Small intestine (tissue), 7 donors: ENCODE results near the gene DLK1. TPM values are rescaled to one million over a fixed set of nuclear protein-coding genes. Genes with fewer than 3 reads are reported as not detected.

ENCODE experiments used
- DNase-seq, 2 donors: peaks; one replicate each; pipeline versions ENCODE4 v3.0.0 to v3.0.0-alpha.2; 2013
- FAIRE-seq: peaks from 2 replicates; lab custom pipeline; 2012; peaks lifted over from hg19 to GRCh38; lab: Jason Lieb, UNC
- H3K27ac ChIP-seq, 3 donors: one replicate each; pipeline ENCODE4 v1.5.1; 2013; ENCODE audit warnings: low read length in 2 of 3, mild to moderate bottlenecking in 2 of 3, control low read depth in 1 of 3, inconsistent platforms in 1 of 3, low read depth in 1 of 3, moderate library complexity in 1 of 3
- H3K27me3 ChIP-seq, 3 donors: one replicate each; pipeline ENCODE4 v1.6.1; 2013; ENCODE audit warnings: low read length in 3 of 3, inconsistent platforms in 1 of 3; ENCODE audit not compliant: control insufficient read depth in 3 of 3, insufficient read depth in 3 of 3
- H3K36me3 ChIP-seq, 3 donors: one replicate each; pipeline ENCODE4 v1.6.1; 2013; ENCODE audit warnings: low read length in 3 of 3, inconsistent platforms in 1 of 3, low read depth in 1 of 3, mild to moderate bottlenecking in 1 of 3, moderate library complexity in 1 of 3; ENCODE audit not compliant: control insufficient read depth in 3 of 3, insufficient read depth in 2 of 3
- H3K4me1 ChIP-seq, 3 donors: one replicate each; pipeline ENCODE4 v1.6.1; 2013; ENCODE audit warnings: low read length in 2 of 3, inconsistent platforms in 1 of 3, low read depth in 1 of 3, mild to moderate bottlenecking in 1 of 3, moderate library complexity in 1 of 3; ENCODE audit not compliant: control insufficient read depth in 3 of 3, insufficient read depth in 2 of 3
- H3K4me3 ChIP-seq, 3 donors: one replicate each; pipeline ENCODE4 v1.5.1; 2013; ENCODE audit warnings: low read length in 3 of 3, control low read depth in 1 of 3, inconsistent platforms in 1 of 3, low read depth in 1 of 3, mild to moderate bottlenecking in 1 of 3, moderate library complexity in 1 of 3
- H3K9me3 ChIP-seq, 2 donors: one replicate each; pipeline ENCODE4 v1.6.1; 2013; ENCODE audit warnings: low read depth in 1 of 2, low read length in 1 of 2; ENCODE audit not compliant: control insufficient read depth in 2 of 2, insufficient read depth in 1 of 2
- WGBS, 3 donors: extraction: QIAGEN DNeasy Blood & Tissue Kit; methylation state at CpG; one replicate each; pipeline ENCODE4 v1.1.7; 2013; 5-methylcytosine and 5-hydroxymethylcytosine counted together
- polyA plus RNA-seq, 4 donors: library from polyadenylated mRNA; stranded (reverse) in 3 of 4; unstranded in 1 of 4; fragments of 200-250 nt in 3 of 4; fragments of 120-200 nt in 1 of 4; gene quantifications; one replicate each; pipeline versions ENCODE4 v1.2.1 to v1.2.3, GENCODE V29; 2013
- donor health status: healthy with polysubstance abuse.
- donor health status: control.
- donor health status: control.
- donor health status: Bipolar disorder and iron deficiency.
- donor health status: healthy.

DLK1 gene
- polyA plus RNA-seq, 4 donors, result 0.04 to 7.9 (median 0.72) TPM

- 61 to 81% (median 69%) methylated on average over 11 of the region's 11 CpGs for WGBS, 3 donors
- no peaks in the 10 kb centered on the region for H3K9me3 ChIP-seq
- no peaks in the 10 kb centered on the region for H3K4me1 ChIP-seq
- H3K4me3 ChIP-seq, result no peak overlapping the region
- DNase-seq, result no peak
- no peak for FAIRE-seq
- H3K27ac ChIP-seq, result no peak overlapping the region
- no peaks in the 10 kb centered on the region for H3K27me3 ChIP-seq
- H3K36me3 ChIP-seq, result no peaks in the 10 kb centered on the region
These were observed 58.0 kb downstream of the DLK1 start for GRCh38 chr14:100784523-100785337.

GRCh38 chr14:100785338-100785615 lies 58.6 kb downstream of the DLK1 start:
- DNase-seq (no peak), FAIRE-seq (no peak)
- no peaks in the 10 kb centered on the region for H3K4me1 ChIP-seq
- WGBS, 3 donors, result 66 to 87% (median 79%) methylated on average over 4 of the region's 4 CpGs
- H3K36me3 ChIP-seq, result no peaks in the 10 kb centered on the region
- H3K27me3 ChIP-seq, result no peaks in the 10 kb centered on the region
- no peak overlapping the region for H3K4me3 ChIP-seq
- H3K27ac ChIP-seq, result no peak overlapping the region
- no peaks in the 10 kb centered on the region for H3K9me3 ChIP-seq

- no peak for FAIRE-seq
- H3K4me3 ChIP-seq, result no peak overlapping the region
- no peak overlapping the region for H3K27ac ChIP-seq
- no peaks in the 10 kb centered on the region for H3K4me1 ChIP-seq
- DNase-seq, result no peak
- no peaks in the 10 kb centered on the region for H3K9me3 ChIP-seq
- H3K36me3 ChIP-seq, result no peaks in the 10 kb centered on the region
- WGBS, 3 donors, result 86 to 92% (median 88%) methylated on average over 7 of the region's 7 CpGs
- no peaks in the 10 kb centered on the region for H3K27me3 ChIP-seq
These were observed 58.9 kb downstream of the DLK1 start for GRCh38 chr14:100785626-100786025.

GRCh38 chr14:100786131-100786530 lies 59.4 kb downstream of the DLK1 start:
- no peak for DNase-seq
- Histone ChIP-seq H3K9me3 (no peaks in the 10 kb centered on the region), H3K27ac (no peak overlapping the region), H3K4me1 (no peaks in the 10 kb centered on the region), H3K36me3 (no peaks in the 10 kb centered on the region), H3K4me3 (no peak overlapping the region), H3K27me3 (no peaks in the 10 kb centered on the region)
- 59 to 71% (median 64%) methylated on average over 11 of the region's 11 CpGs for WGBS, 3 donors
- FAIRE-seq, result no peak

- 73 to 79% (median 77%) methylated on average over 11 of the region's 11 CpGs for WGBS, 3 donors
- Histone ChIP-seq H3K4me1 (no peaks in the 10 kb centered on the region), H3K27ac (no peak overlapping the region), H3K4me3 (no peak overlapping the region), H3K36me3 (no peaks in the 10 kb centered on the region), H3K27me3 (no peaks in the 10 kb centered on the region), H3K9me3 (no peaks in the 10 kb centered on the region)
- no peak for DNase-seq
- FAIRE-seq, result no peak
These were observed 60.0 kb downstream of the DLK1 start for GRCh38 chr14:100786576-100787219.

GRCh38 chr14:100787659-100788058 lies 61.0 kb downstream of the DLK1 start:
- WGBS, 3 donors, result 77 to 90% (median 83%) methylated on average over 14 of the region's 14 CpGs
- no peak for DNase-seq

More at GRCh38 chr14:100787659-100788058, 61.0 kb downstream of the DLK1 start:
- no peak for FAIRE-seq
- H3K27ac ChIP-seq, result no peak overlapping the region
- no peaks in the 10 kb centered on the region for H3K36me3 ChIP-seq
- no peak overlapping the region for H3K4me3 ChIP-seq
- no peaks in the 10 kb centered on the region for H3K27me3 ChIP-seq
- H3K9me3 ChIP-seq, result no peaks in the 10 kb centered on the region
- no peaks in the 10 kb centered on the region for H3K4me1 ChIP-seq

Other genes starting within 250 kb of the DLK1 start
- gene BEGAIN, start 139.5 kb upstream of the DLK1 start, polyA plus RNA-seq, result 10 to 100 TPM in 1 of 4 donors, 1 to 10 TPM in 3; 1.3 to 13.5 (median 5.1) TPM
- gene MEG3, start 99.2 kb downstream of the DLK1 start, polyA plus RNA-seq, result 10 to 100 TPM in 3 of 4 donors, 1 to 10 TPM in 1; 5.1 to 86.5 (median 14.6) TPM
- gene RTL1, start 176.8 kb downstream of the DLK1 start, polyA plus RNA-seq, result under 1 TPM in 1 of 4 donors, not detected in 3; 0.18 TPM